RKO (cell line): Measurements from ENCODE around the gene MAVS.

Experiments
- DNase-seq: peaks from one replicate; pipeline ENCODE4 v3.0.0-alpha.2; 2016; ENCODE audit warnings: low spot score

Gene MAVS

GRCh38 chr20:3911956-3912355 is 65.3 kb downstream of the MAVS start:
- no peak for DNase-seq

- DNase-seq = no peak
Measured at GRCh38 chr20:3914446-3914845, 67.8 kb downstream of the MAVS start.

DNA sequence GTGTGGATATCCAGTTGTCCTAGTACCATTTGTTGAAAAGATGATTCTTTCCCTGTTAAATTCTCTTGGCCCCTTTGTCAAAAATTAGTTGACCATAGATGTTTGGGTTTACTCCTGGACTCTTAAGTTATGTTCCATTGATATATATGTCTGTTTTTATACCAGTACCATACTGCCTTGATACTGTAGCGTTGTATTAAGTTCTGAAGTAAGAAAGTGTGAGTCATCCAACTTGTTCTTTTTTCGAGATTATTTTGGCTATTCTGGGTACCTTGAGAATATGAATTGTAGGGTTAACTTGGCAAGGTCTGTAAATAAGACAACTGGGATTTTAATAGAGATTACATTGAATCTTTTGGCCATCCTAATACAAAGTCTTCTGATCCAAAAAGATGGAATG is 69.1 kb downstream of the MAVS start:
- DNase-seq = no peak

DNA sequence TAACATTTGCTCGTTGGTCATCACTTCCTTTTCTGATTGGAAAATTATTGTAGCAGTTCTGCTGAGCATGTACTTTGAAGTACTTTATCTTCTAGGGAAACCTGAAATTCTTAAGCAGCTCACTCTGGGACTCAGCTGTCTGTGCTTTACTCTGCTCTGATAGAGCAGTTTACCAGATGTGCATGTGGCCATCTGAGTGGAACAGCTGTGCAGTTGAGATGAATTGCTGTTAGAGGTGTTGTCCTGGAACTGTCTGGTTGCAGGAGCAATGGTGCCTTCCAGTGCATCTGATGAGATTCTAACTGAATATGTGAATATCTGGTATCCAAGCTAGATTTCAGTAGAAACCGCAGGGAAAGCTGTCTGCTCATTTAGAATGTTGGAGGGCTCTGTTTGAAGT is 69.7 kb downstream of the MAVS start:
- DNase-seq = no peak

DNA sequence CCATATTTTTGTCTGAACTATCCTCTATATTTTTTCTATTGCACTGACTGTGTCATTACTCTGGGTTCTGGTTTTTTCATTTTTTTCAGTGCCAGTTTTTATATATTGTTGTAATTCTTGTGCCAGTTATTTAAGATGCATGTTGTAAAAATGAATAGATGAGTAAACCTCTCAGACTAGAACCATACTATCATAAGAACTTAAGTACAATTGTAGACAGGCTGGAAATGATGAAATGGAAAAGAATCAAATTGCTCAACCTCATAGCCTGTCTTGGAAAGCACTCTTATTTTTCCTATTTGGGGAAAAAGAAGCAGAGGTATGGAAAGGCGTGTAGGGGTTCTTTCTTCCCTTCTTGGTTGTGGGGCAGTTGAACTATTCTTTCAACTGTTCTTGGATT is 72.7 kb downstream of the MAVS start:
- DNase-seq = no peak

DNA sequence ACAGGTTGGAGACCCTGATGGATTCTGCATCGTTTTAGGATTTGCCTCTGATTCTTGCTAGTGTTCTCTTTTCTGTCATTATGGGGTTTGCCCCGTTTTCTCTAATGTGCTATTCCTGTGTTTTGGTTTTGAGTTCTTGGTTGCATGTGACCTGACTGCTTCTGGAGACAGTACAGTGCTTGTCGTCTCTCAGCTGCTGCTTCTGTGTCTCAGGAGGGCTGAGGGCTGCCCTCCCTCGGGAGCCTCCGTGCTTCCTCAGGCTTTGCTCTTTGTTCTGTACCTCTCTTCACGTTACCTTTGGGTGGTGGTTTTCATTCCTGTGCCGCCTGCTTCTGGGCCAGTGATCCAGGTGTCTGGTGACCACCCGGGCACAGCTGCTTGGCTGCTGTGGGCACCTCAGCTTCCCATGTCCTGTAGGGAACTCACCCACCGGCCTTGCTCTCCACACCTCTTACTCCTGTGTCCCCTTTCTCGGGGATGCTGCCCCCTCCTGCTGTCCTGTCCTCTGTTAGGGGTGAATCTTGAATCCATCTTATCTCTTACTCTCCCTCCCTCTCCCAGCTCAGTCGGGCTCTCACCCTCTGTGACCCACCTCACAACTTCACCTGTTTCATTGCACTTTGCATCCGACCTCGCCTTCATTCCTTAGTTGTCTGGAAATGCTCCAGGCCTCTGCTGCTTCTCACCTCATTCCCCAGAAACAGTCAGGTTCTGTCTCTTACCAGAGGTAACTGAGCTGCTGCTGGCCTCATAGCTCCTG is 75.8 kb downstream of the MAVS start:
- no peak for DNase-seq

DNA sequence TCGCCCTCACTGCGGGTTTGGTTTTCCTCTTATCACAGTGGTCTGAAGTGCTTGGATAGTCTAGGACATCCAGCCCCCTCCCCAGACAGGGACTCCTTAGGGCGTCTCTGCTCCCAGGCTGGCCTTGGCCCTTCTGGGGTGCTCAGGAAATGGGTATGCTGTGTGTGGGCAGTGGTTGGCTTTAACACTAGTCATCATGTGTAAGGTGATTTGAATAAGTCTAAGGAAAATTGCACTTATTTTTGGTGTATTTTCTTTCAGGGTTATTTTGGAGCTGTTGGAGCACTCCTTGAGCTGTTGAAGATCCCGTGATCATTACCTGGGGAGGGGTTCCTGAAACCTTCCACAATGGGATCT is 76.3 kb downstream of the MAVS start:
- no peak for DNase-seq

DNA sequence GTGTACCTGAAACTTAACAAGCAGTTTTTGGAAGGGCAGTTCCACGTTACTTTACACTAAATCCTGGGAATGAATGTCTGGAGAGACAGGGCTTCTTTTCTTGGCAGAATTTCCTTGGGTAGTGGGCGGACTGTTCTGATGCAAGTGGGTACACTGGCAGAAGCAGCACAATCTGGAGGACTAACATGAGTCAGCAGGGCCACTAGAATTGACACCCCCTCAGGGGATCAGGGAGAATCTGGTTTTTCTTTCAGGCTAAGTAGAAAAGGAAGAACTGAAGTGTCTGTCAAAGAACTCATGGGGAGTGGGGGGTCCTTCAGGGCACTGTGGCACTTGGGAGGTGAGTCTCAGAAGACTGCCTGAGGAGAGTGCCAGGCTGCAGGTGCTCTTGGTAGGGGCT is 77.2 kb downstream of the MAVS start:
- DNase-seq = no peak

- no peak for DNase-seq
Measured at GRCh38 chr20:3924304-3925112, 77.9 kb downstream of the MAVS start.

GRCh38 chr20:3925113-3925695 is 78.6 kb downstream of the MAVS start:
- DNase-seq = no peak
